GM23338 (cell line): ENCODE results near the gene SREBF2.

ENCODE experiments used
- CREB1 ChIP-seq: fragments of 250-450 bp; sonication (Bioruptor Pico); IDR thresholded peaks from 2 replicates; pipeline ENCODE4 v1.5.0; 2020; ENCODE audit warnings: low read depth, mild to moderate bottlenecking, moderate library complexity
- EZH2phosphoT487 ChIP-seq: fragments of 200-600 bp; sonication (generic); IDR thresholded peaks from one replicate; pipeline ENCODE4 v1.8.1; 2018; ENCODE audit warnings: antibody characterized with exemption; ENCODE audit not compliant: unreplicated experiment
- NANOG ChIP-seq: IDR thresholded peaks from 2 replicates; pipeline ENCODE4 v1.6.1; 2016; ENCODE audit warnings: antibody characterized with exemption, borderline replicate concordance
- TF ChIP-seq, protein P1 (sequence below), 2 experiments: fragments of 200-600 bp in 1 of 2; sonication (generic) in 1 of 2; conservative IDR thresholded peaks; 2 replicates each; pipeline versions ENCODE4 v1.5.1 to v1.6.1; 2016 to 2017; ENCODE audit warnings: antibody characterized with exemption in 2 of 2, low read depth in 2 of 2, mild to moderate bottlenecking in 2 of 2, moderate library complexity in 1 of 2

DNA sequence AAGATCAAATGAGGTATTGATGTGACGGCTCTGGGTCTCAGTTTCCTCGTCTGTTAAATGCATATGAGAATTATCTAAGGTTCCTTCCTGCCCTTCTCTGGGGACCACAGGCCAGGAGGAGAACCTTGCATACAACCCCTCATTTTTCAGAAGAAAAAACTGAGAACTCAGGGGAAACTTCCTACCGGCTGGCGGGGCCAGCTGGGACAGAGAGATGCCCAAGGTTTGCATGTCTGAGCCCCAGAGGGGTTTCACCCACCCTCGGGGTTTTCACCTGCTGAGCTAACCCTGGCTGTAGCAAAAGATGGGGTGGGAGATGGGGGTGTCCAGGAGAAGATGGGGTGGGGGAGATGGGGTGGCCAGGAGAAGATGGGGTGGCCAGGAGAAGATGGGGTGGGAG is 89.4 kb downstream of the SREBF2 start:
- TF ChIP-seq EZH2phosphoT487 (no peak), CREB1 (CRISPR knock-in tag) (no peak), NANOG (no peak)
- TF ChIP-seq, protein P1, sequence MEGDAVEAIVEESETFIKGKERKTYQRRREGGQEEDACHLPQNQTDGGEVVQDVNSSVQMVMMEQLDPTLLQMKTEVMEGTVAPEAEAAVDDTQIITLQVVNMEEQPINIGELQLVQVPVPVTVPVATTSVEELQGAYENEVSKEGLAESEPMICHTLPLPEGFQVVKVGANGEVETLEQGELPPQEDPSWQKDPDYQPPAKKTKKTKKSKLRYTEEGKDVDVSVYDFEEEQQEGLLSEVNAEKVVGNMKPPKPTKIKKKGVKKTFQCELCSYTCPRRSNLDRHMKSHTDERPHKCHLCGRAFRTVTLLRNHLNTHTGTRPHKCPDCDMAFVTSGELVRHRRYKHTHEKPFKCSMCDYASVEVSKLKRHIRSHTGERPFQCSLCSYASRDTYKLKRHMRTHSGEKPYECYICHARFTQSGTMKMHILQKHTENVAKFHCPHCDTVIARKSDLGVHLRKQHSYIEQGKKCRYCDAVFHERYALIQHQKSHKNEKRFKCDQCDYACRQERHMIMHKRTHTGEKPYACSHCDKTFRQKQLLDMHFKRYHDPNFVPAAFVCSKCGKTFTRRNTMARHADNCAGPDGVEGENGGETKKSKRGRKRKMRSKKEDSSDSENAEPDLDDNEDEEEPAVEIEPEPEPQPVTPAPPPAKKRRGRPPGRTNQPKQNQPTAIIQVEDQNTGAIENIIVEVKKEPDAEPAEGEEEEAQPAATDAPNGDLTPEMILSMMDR (conservative IDR thresholded peaks at IDR 0.05; ENCODE audit: low read depth in 2 of 2): no peak
